ENCODE results near the gene CARMIL1.

CARMIL1 gene

DNA sequence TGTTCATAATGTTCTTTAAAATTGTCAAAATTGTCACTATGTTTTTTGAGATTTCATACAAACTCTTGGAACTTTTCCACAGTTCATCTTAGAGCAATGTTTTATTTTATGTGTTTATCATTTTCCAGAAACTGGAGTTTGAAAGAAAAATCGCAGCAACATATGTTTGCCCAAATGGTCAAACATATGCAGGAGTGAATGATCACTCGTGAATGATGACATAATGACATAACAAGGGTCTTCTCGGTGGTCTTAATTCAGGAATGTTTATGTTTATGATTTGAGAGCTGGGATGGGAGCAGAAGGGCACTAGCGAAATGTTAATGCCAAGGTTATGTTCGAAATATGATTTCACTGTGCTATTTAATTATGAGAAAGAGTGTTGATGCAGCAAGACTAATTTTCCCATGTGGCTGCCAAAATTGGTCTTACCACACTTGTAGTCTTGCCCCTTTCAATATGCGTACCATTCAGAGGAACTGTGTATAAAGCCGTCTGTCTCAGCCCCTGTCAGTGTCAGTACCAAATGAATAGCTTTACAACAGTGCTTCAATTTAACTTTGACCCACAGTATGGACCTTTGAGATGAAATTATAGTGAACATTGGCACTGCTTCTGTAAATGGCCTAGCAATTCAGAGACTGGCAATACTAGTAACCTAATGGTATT lies 152.3 kb downstream of the CARMIL1 start:
- TF ChIP-seq, protein P1, sequence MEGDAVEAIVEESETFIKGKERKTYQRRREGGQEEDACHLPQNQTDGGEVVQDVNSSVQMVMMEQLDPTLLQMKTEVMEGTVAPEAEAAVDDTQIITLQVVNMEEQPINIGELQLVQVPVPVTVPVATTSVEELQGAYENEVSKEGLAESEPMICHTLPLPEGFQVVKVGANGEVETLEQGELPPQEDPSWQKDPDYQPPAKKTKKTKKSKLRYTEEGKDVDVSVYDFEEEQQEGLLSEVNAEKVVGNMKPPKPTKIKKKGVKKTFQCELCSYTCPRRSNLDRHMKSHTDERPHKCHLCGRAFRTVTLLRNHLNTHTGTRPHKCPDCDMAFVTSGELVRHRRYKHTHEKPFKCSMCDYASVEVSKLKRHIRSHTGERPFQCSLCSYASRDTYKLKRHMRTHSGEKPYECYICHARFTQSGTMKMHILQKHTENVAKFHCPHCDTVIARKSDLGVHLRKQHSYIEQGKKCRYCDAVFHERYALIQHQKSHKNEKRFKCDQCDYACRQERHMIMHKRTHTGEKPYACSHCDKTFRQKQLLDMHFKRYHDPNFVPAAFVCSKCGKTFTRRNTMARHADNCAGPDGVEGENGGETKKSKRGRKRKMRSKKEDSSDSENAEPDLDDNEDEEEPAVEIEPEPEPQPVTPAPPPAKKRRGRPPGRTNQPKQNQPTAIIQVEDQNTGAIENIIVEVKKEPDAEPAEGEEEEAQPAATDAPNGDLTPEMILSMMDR (IDR thresholded peaks at IDR 0.05; ENCODE audit: low read length, missing control alignments), result no peak
- no peak for DNase-seq (ENCODE audit: low read depth)
- no peak overlapping the region for H3K4me3 ChIP-seq (replicated peaks; ENCODE audit: low read depth, low read length)

DNA sequence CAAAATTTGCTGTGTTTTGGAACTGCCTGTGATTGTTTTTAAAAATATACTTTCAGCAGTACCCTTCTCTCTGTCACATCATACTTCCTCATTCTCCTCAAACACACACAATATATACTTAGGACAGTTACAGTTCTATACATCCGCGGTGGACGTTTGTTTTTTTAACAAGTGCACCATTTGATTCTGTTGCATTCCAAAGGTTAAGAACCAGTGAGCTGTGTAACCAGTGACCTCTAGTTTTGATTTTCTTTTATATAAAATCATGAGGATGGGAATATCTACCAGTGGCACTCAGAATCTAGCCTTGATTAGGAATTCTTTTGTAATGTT lies 152.8 kb downstream of the CARMIL1 start:
- DNase-seq (ENCODE audit: low read depth), result no peak
- TF ChIP-seq, protein P1 (IDR thresholded peaks at IDR 0.05; ENCODE audit: low read length, missing control alignments), result no peak
- H3K4me3 ChIP-seq (replicated peaks; ENCODE audit: low read depth, low read length), result no peak overlapping the region

DNA sequence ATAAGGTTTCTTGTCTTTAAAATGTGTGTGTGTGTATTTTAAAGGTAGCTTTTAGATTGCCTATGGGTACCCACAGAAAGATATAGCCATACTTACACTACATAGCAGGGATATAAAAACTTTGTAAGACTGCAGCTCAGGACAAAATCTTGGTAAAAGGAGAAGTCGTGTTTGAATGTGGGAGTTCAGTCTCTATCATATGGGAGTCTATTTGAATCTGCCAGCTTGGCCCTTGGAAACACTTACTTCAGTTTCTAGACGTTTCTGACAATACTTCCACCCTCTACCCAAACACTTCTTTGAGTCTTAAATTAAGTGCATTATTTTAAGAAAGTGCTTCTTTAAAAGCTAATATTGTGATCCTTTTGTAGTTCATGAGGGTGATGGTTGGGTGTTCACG lies 155.7 kb downstream of the CARMIL1 start:
- DNase-seq (ENCODE audit: low read depth), result no peak
- H3K4me3 ChIP-seq (replicated peaks; ENCODE audit: low read depth, low read length), result no peak overlapping the region
- TF ChIP-seq, protein P1 (IDR thresholded peaks at IDR 0.05; ENCODE audit: low read length, missing control alignments), result no peak

DNA sequence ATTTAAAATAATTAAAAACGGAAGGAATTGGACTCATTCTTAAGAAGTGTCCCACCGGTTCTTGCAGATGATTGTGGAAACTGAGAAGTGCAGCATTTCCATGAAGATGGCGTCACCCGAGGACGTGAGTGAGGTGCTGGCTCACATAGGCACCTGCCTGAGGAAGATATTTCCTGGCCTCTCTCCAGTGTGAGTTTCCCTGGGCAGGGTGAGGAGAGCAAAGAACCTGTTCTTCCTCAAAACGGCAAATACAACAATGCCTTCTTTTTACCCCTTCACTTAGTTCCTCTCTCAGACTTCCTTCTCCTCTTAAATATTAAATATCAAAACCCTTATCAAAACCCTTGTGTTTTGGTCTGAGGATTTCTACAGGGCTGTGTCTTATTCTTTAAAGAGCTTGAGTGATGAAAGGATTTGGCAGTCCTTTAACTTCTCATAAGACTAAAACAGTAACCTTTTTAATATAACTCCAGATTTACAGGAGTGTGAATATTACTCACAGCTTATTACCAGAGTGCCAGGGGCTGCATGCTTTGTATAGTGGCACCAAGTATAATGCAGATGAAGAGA lies 156.3 kb downstream of the CARMIL1 start:
- H3K4me3 ChIP-seq (replicated peaks; ENCODE audit: low read depth, low read length), result no peak overlapping the region
- no peak for DNase-seq (ENCODE audit: low read depth)
- TF ChIP-seq, protein P1 (IDR thresholded peaks at IDR 0.05; ENCODE audit: low read length, missing control alignments), result no peak

DNA sequence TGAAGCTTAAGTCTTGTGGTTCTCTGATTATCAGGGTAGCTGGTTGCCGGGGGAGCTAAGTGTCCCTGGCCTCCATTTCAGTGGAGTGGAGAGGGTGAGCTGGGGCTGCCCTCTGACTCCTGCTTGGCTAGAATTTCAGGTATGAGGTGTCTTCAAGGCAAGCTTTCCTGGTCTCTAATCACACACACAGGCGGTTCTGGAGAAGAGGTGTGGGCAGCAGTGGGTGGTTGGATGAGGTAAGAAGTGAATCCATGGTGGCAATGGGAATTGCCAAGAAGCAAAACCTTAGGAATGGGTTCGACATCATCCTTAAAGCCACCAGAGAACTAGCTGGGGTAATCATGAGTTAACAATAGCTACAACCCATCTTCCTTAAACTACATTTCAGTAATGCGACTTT lies 157.6 kb downstream of the CARMIL1 start:
- no peak for DNase-seq (ENCODE audit: low read depth)
- H3K4me3 ChIP-seq (replicated peaks; ENCODE audit: low read depth, low read length), result no peak overlapping the region
- TF ChIP-seq, protein P1 (IDR thresholded peaks at IDR 0.05; ENCODE audit: low read length, missing control alignments), result no peak

DNA sequence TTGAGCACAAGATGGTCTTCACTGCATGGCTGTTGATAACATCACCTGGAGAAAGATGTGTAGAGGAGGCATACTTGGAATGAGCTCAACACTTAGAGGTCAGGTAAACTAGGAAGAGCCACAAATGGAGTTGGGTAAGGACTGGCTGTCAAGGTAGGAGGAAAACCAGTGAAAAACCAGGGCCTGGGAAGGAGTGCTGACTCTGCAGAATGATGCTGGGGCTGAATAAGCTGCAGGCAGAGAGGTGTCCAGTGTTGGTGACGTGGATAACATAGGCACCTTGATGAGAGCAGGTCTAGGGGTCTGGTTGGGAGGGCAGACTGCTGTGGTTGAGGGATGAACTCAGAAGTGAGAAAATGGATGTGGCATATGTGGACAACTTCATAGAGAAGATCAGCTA lies 160.2 kb downstream of the CARMIL1 start:
- DNase-seq (ENCODE audit: low read depth), result no peak
- TF ChIP-seq, protein P1 (IDR thresholded peaks at IDR 0.05; ENCODE audit: low read length, missing control alignments), result no peak
- no peak overlapping the region for H3K4me3 ChIP-seq (replicated peaks; ENCODE audit: low read depth, low read length)

Measured in fibroblast of pulmonary artery (primary cell).